Prostate gland (tissue), 2 donors: ENCODE results near the gene FNDC7. TPM values are rescaled to one million over a fixed set of nuclear protein-coding genes. Genes with fewer than 3 reads are reported as not detected.
"Not testable (repeated sequence)": the region's sequence is repeated elsewhere in the genome, so short reads cannot be mapped to it uniquely, and the experiment has no call there.

Experiments
- DNase-seq: peaks from one replicate; pipeline ENCODE4 v3.0.0-alpha.2; 2019; ENCODE audit warnings: low spot score
- H3K27ac ChIP-seq, 2 donors: fragments of 200-600 bp; sonication (generic); 2 replicates each; pipeline ENCODE4 v1.5.1; 2017 to 2019
- H3K27me3 ChIP-seq: fragments of 200-600 bp; sonication (generic); replicated peaks from 2 replicates; pipeline ENCODE4 v1.5.1; 2019; ENCODE audit not compliant: insufficient read depth
- H3K36me3 ChIP-seq, 2 donors: fragments of 200-600 bp; sonication (generic); 1 replicate in 1 of 2; 2 replicates in 1 of 2; pipeline versions ENCODE4 v1.5.1 to v1.8.1; 2017 to 2019
- H3K4me1 ChIP-seq: fragments of 200-600 bp; sonication (generic); replicated peaks from 2 replicates; pipeline ENCODE4 v1.5.1; 2019
- H3K4me3 ChIP-seq, 2 donors: fragments of 200-600 bp; sonication (generic); 2 replicates each; pipeline ENCODE4 v1.5.1; 2017 to 2019
- H3K9me3 ChIP-seq: fragments of 200-600 bp; sonication (generic); 2 replicates; pipeline ENCODE4 v1.5.1; 2017
- POLR2A ChIP-seq: fragments of 450-650 bp; IDR thresholded peaks from one replicate; pipeline ENCODE4 v1.6.1; 2016; ENCODE audit warnings: antibody characterized with exemption, mild to moderate bottlenecking
- POLR2AphosphoS5 ChIP-seq: sonication (generic); formaldehyde crosslinking; IDR thresholded peaks from one replicate; pipeline ENCODE4 v1.6.1; 2017; ENCODE audit warnings: antibody characterized with exemption
- WGBS: methylation state at CpG from one replicate; pipeline ENCODE4 v1.1.5; 2018; 5-methylcytosine and 5-hydroxymethylcytosine counted together
- intact Hi-C: fragments of 100-400 bp; cut with DNase I; formaldehyde crosslinking; loops from one replicate; pipeline ENCODE4 v1.14.2; 2022
- total RNA-seq, 2 donors: library from RNA; depleted of rRNA; stranded (reverse); fragments of >200 nt; gene quantifications; one replicate each; pipeline ENCODE4 v1.1.0, GENCODE V29; 2016
- TF ChIP-seq, protein P1 (sequence below), 4 experiments: fragments of 200-600 bp in 2 of 4; fragments of 450-650 bp in 2 of 4; sonication (generic) in 2 of 4; IDR thresholded peaks; 1 replicate in 3 of 4; 2 replicates in 1 of 4; pipeline ENCODE4 v1.5.1; 2016 to 2019; ENCODE audit warnings: antibody characterized with exemption in 4 of 4, mild to moderate bottlenecking in 2 of 4, moderate library complexity in 2 of 4

FNDC7 gene
- total RNA-seq, 2 donors from 2014 or later: 3.3 TPM; not detected in 1

DNA sequence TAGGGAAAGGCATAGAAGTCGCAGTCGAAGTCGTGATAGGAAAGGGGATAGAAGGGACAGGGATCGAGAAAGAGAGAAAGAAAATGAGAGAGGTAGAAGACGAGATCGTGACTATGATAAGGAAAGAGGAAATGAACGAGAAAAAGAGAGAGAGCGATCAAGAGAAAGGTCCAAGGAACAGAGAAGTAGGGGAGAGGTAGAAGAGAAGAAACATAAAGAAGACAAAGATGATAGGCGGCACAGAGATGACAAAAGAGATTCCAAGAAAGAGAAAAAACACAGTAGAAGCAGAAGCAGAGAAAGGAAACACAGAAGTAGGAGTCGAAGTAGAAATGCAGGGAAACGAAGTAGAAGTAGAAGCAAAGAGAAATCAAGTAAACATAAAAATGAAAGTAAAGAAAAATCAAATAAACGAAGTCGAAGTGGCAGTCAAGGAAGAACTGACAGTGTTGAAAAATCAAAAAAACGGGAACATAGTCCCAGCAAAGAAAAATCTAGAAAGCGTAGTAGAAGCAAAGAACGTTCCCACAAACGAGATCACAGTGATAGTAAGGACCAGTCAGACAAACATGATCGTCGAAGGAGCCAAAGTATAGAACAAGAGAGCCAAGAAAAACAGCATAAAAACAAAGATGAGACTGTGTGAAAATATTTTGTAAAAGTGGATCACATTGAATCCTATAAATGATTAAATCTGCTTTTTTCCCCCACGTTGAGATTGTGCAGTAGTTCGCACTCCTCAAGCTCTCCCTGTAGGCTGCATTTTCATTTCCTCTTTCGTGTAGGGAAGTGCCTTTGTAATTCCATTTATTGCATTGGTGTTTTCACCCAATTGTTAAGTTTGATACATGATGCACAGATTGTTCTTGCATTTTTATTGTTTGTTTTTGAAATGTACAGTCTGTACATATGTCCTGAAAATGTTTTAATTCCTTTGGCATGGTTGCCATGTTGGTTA is 13.1 kb upstream of the FNDC7 start:
- H3K27me3 ChIP-seq: no peaks in the 10 kb centered on the region
- no peaks in the 10 kb centered on the region for H3K9me3 ChIP-seq
- 68% methylated on average over 22 of the region's 22 CpGs for WGBS
- no peak for DNase-seq
- TF ChIP-seq, protein P1, sequence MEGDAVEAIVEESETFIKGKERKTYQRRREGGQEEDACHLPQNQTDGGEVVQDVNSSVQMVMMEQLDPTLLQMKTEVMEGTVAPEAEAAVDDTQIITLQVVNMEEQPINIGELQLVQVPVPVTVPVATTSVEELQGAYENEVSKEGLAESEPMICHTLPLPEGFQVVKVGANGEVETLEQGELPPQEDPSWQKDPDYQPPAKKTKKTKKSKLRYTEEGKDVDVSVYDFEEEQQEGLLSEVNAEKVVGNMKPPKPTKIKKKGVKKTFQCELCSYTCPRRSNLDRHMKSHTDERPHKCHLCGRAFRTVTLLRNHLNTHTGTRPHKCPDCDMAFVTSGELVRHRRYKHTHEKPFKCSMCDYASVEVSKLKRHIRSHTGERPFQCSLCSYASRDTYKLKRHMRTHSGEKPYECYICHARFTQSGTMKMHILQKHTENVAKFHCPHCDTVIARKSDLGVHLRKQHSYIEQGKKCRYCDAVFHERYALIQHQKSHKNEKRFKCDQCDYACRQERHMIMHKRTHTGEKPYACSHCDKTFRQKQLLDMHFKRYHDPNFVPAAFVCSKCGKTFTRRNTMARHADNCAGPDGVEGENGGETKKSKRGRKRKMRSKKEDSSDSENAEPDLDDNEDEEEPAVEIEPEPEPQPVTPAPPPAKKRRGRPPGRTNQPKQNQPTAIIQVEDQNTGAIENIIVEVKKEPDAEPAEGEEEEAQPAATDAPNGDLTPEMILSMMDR (IDR thresholded peaks at IDR 0.05): no peak
- no peak for TF ChIP-seq POLR2A
- no peak for TF ChIP-seq POLR2AphosphoS5
- intact Hi-C loops: loop anchor here (10.0 kb wide), 1 partner anchor 45 kb away; the partner anchor contains the start of gene STXBP3
- H3K27ac ChIP-seq: peak overlapping the region in 1 of 2 donors; percentile 21
- no peak overlapping the region for H3K4me3 ChIP-seq
- peaks cover 0 to 5% of the 10 kb centered on the region in 2 donors for H3K36me3 ChIP-seq
- H3K4me1 ChIP-seq: peaks cover under 1% of the 10 kb centered on the region

DNA sequence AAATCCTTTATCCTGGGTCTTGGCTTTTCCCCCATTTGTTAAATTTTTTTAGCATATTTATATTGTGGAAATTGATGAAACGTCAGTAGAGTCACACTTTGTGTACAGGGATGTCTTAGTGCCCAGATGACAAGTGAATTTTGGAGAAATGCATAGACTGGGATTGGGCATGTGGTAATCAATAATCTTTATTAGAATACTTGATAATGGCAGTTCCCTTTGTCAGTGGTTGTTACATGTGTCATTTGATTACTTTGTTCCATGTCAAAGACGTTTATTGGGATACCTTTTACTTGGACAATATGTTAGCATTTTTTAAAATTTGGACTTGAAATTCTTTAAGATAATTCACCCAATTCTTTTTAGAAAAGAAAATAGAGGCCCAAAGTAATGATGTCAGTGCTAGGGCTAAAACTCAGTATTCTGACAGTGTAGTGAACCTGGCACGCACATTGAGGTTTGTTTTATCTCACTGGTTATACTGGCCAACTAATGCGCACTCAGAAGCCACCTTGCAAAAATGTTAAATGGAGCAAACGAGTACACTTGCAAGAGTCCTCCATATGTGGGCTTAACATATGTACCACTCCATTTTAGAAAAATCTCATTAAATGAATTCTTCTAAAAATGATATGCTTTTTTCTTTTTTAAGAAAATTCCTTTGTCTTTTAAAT is 11.4 kb upstream of the FNDC7 start:
- 76% methylated on average over 5 of the region's 5 CpGs for WGBS
- intact Hi-C loops: no loop called here
- Histone ChIP-seq H3K36me3 (peaks cover 0 to 5% of the 10 kb centered on the region in 2 donors), H3K4me3 (no peak overlapping the region), H3K9me3 (no peaks in the 10 kb centered on the region), H3K4me1 (peaks cover 5% of the 10 kb centered on the region), H3K27me3 (no peaks in the 10 kb centered on the region), H3K27ac (no peak overlapping the region)
- TF ChIP-seq POLR2AphosphoS5 (no peak), POLR2A (no peak)
- TF ChIP-seq, protein P1 (IDR thresholded peaks at IDR 0.05): no peak
- DNase-seq: no peak

DNA sequence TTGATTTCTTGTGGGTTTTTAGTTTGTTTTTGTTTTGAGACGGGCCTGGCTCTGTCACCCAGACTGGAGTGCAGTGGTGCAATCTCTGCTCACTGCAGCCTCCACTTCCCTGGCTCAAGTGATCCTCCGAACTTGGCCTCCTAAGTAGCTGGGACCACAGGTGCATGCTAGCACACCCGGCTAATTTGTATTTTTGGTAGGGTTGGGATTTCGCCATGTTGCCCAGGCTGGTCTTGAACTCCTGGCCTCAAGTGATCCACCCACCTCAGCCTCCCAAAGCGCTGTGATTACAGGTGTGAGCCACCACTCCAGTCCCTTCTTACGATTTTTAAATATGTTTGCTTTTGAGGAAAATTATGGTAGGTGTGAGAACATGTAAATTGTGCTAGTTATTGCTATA is 10.6 kb upstream of the FNDC7 start:
- 87% methylated on average over 6 of the region's 6 CpGs for WGBS
- intact Hi-C loops, H3K4me1 ChIP-seq, H3K36me3 ChIP-seq, H3K27ac ChIP-seq, H3K4me3 ChIP-seq, H3K27me3 ChIP-seq, DNase-seq, H3K9me3 ChIP-seq: not testable (repeated sequence)

DNA sequence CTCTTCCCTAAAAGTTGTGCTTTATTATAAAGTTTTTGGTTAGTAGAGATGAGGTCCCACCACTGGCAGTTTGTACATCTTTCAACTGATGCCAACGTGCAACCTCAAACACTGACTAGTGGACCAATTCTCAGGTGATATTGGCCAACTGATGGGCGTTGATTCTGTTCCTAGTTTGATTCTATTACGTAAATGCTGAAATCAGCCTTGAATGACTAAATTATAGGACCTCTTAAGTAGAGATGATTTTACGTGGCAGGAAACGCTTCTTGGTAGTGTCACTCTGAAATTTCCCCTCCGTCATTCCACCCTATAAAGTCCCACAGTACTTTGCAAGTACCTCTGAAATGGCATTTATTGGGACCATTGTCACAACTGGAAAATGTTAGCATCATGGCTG is 8.8 kb upstream of the FNDC7 start:
- intact Hi-C loops: no loop called here
- peaks cover 5% of the 10 kb centered on the region for H3K4me1 ChIP-seq
- no peak for DNase-seq
- no peak overlapping the region for H3K4me3 ChIP-seq
- TF ChIP-seq, protein P1 (IDR thresholded peaks at IDR 0.05): no peak
- TF ChIP-seq POLR2AphosphoS5 (no peak), POLR2A (no peak)
- H3K27ac ChIP-seq: no peak overlapping the region
- no peaks in the 10 kb centered on the region for H3K27me3 ChIP-seq
- no peaks in the 10 kb centered on the region for H3K9me3 ChIP-seq
- WGBS: 47% methylated on average over 6 of the region's 6 CpGs
- no peaks in the 10 kb centered on the region for H3K36me3 ChIP-seq

DNA sequence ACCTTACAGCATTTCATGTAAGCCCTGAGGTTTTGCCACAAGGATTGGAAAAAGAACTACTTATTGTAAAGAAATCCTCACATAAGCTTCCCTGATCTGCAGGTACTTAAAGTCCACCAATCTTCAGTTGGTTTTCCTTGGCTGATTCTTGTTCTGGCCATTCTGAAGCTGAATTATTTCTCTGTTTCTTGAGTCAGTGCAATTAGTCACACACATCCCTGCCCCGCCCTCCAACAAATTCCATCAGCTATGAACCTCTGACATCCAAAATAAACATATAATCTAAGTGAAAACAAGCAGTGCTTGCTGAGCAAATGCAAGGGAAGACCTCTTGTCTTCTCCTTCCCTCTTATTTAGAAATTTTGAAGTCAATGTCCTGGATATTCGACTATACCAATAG is 8.2 kb upstream of the FNDC7 start:
- WGBS: 25% methylated on average over 2 of the region's 2 CpGs
- no peaks in the 10 kb centered on the region for H3K9me3 ChIP-seq
- no peak for DNase-seq
- no peak overlapping the region for H3K27ac ChIP-seq
- intact Hi-C loops: no loop called here
- H3K4me1 ChIP-seq: peaks cover 5% of the 10 kb centered on the region
- TF ChIP-seq POLR2AphosphoS5: peak; percentile 8
- TF ChIP-seq, protein P1 (IDR thresholded peaks at IDR 0.05): no peak
- no peaks in the 10 kb centered on the region for H3K27me3 ChIP-seq
- no peaks in the 10 kb centered on the region for H3K36me3 ChIP-seq
- H3K4me3 ChIP-seq: no peak overlapping the region
